SK-N-SH treated with all-trans-retinoic acid at 6 μM for 48 hours (cell line): Measurements from ENCODE around the gene KIAA1549.

ENCODE experiments used
- ESRRG ChIP-seq: fragments of 250-450 bp; sonication (Bioruptor Pico); IDR thresholded peaks from 2 replicates; pipeline ENCODE4 v1.6.1; 2021; ENCODE audit warnings: mild to moderate bottlenecking
- PPARA ChIP-seq: fragments of 250-450 bp; sonication (Bioruptor Pico); IDR thresholded peaks from 2 replicates; pipeline ENCODE4 v1.5.0; 2020; ENCODE audit warnings: mild to moderate bottlenecking, borderline replicate concordance
- RARB ChIP-seq: fragments of 250-450 bp; sonication (Bioruptor Pico); IDR thresholded peaks from 2 replicates; pipeline ENCODE4 v1.8.0; 2021; ENCODE audit warnings: mild to moderate bottlenecking, moderate library complexity
- SNAI2 ChIP-seq: fragments of 250-450 bp; sonication (Bioruptor Pico); IDR thresholded peaks from 2 replicates; pipeline ENCODE4 v1.5.0; 2020; ENCODE audit warnings: mild to moderate bottlenecking, moderate library complexity
- ZFP30 ChIP-seq: fragments of 450-650 bp; formaldehyde crosslinking; IDR thresholded peaks from 2 replicates; pipeline ENCODE4 v1.5.0; 2022; ENCODE audit warnings: mild to moderate bottlenecking, moderate library complexity
- ZNF565 ChIP-seq: fragments of 450-650 bp; formaldehyde crosslinking; conservative IDR thresholded peaks from 2 replicates; pipeline ENCODE4 v1.5.0; 2020; ENCODE audit warnings: low read depth, mild to moderate bottlenecking, moderate library complexity
- ZNF8 ChIP-seq: fragments of 450-650 bp; formaldehyde crosslinking; IDR thresholded peaks from 2 replicates; pipeline ENCODE4 v1.5.0; 2020; ENCODE audit warnings: mild to moderate bottlenecking, moderate library complexity
- TF ChIP-seq, protein P1 (sequence below): fragments of 250-450 bp; sonication (Bioruptor Pico); IDR thresholded peaks from 2 replicates; pipeline ENCODE4 v1.5.1; 2020; ENCODE audit warnings: low read depth, mild to moderate bottlenecking, moderate library complexity
- TF ChIP-seq, protein P2 (sequence below): fragments of 250-450 bp; sonication (Bioruptor Pico); IDR thresholded peaks from 2 replicates; pipeline ENCODE4 v1.8.0; 2020; ENCODE audit warnings: mild to moderate bottlenecking, moderate library complexity, borderline replicate concordance

DNA sequence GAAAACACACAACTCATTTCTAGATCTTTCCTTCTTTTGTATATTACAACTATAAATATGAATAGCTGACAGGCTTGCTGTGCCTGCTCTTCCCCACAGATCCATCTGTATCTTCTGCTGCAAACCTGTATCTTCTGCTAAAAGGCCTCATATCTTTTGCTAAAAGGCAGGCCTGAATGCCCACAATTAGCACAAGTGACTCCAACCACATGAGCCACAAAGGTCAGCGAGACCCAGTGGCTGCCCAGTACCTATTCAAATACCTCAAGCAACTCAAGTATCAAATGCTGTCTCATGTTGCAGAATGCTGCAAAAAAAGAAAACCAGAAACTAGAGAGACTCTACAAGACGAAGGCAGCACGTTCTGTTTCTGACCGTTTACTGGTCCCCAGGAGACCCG, 128.7 kb downstream of the KIAA1549 start:
- TF ChIP-seq, protein P1, sequence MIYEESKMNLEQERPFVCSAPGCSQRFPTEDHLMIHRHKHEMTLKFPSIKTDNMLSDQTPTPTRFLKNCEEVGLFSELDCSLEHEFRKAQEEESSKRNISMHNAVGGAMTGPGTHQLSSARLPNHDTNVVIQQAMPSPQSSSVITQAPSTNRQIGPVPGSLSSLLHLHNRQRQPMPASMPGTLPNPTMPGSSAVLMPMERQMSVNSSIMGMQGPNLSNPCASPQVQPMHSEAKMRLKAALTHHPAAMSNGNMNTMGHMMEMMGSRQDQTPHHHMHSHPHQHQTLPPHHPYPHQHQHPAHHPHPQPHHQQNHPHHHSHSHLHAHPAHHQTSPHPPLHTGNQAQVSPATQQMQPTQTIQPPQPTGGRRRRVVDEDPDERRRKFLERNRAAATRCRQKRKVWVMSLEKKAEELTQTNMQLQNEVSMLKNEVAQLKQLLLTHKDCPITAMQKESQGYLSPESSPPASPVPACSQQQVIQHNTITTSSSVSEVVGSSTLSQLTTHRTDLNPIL (CRISPR knock-in tag), result no peak
- TF ChIP-seq ZNF8 (CRISPR knock-in tag) (no peak), RARB (CRISPR knock-in tag) (no peak), PPARA (no peak), ZFP30 (CRISPR knock-in tag) (no peak), ESRRG (CRISPR knock-in tag) (no peak), SNAI2 (CRISPR knock-in tag) (no peak), ZNF565 (CRISPR knock-in tag) (no peak)
- TF ChIP-seq, protein P2, sequence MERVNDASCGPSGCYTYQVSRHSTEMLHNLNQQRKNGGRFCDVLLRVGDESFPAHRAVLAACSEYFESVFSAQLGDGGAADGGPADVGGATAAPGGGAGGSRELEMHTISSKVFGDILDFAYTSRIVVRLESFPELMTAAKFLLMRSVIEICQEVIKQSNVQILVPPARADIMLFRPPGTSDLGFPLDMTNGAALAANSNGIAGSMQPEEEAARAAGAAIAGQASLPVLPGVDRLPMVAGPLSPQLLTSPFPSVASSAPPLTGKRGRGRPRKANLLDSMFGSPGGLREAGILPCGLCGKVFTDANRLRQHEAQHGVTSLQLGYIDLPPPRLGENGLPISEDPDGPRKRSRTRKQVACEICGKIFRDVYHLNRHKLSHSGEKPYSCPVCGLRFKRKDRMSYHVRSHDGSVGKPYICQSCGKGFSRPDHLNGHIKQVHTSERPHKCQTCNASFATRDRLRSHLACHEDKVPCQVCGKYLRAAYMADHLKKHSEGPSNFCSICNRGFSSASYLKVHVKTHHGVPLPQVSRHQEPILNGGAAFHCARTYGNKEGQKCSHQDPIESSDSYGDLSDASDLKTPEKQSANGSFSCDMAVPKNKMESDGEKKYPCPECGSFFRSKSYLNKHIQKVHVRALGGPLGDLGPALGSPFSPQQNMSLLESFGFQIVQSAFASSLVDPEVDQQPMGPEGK, result no peak
